Breast epithelium (tissue), 4 donors: ENCODE data around the gene B3GNT7. TPM values are rescaled to one million over a fixed set of nuclear protein-coding genes. Genes with fewer than 3 reads are reported as not detected.

Source experiments
- DNase-seq, 2 donors: peaks; one replicate each; pipeline ENCODE4 v3.0.0-alpha.2; 2019; ENCODE audit warnings: low spot score in 2 of 2
- H3K27ac ChIP-seq, 2 donors: fragments of 200-600 bp; sonication (generic) in 1 of 2; one replicate each; pipeline ENCODE4 v1.5.1; 2016 to 2019; ENCODE audit warnings: mild to moderate bottlenecking in 1 of 2
- H3K27me3 ChIP-seq, 2 donors: fragments of 200-600 bp; sonication (generic) in 1 of 2; one replicate each; pipeline versions ENCODE4 v1.5.1 to v1.6.0; 2017 to 2019; ENCODE audit warnings: control low read depth in 1 of 2, mild to moderate bottlenecking in 1 of 2
- H3K36me3 ChIP-seq: fragments of 200-600 bp; one replicate; pipeline ENCODE4 v1.5.1; 2019
- H3K4me1 ChIP-seq, 2 donors: fragments of 200-600 bp; sonication (generic); one replicate each; pipeline ENCODE4 v1.5.1; 2016 to 2019; ENCODE audit warnings: control low read depth in 1 of 2
- H3K4me3 ChIP-seq, 3 donors: fragments of 200-600 bp; sonication (generic); 1 replicate in 2 of 3; 2 replicates in 1 of 3; pipeline ENCODE4 v1.5.1; 2016 to 2019; ENCODE audit warnings: mild to moderate bottlenecking in 3 of 3, moderate library complexity in 2 of 3
- H3K9me3 ChIP-seq, 2 donors: fragments of 200-600 bp; sonication (generic) in 1 of 2; one replicate each; pipeline ENCODE4 v1.5.1; 2016 to 2019; ENCODE audit warnings: control low read depth in 1 of 2
- CTCF ChIP-seq, 3 donors: fragments of 450-650 bp; IDR thresholded peaks; one replicate each; pipeline ENCODE4 v1.5.1; 2016 to 2017; ENCODE audit warnings: antibody characterized with exemption in 3 of 3, mild to moderate bottlenecking in 3 of 3, moderate library complexity in 3 of 3
- POLR2A ChIP-seq: fragments of 450-650 bp; IDR thresholded peaks from one replicate; pipeline ENCODE4 v1.6.1; 2016; ENCODE audit warnings: antibody characterized with exemption, mild to moderate bottlenecking, moderate library complexity
- POLR2AphosphoS5 ChIP-seq, 3 donors: sonication (generic); formaldehyde crosslinking; IDR thresholded peaks; one replicate each; pipeline ENCODE4 v1.6.1; 2017; ENCODE audit warnings: antibody characterized with exemption in 3 of 3
- intact Hi-C: fragments of 100-400 bp; cut with DNase I; formaldehyde crosslinking; loops from one replicate; pipeline ENCODE4 v1.15.1; 2023; ENCODE audit warnings: low total_unique reads
- total RNA-seq, 3 donors: library from RNA; depleted of rRNA; stranded (reverse); fragments of >200 nt; gene quantifications; one replicate each; pipeline ENCODE4 v1.1.0, GENCODE V29; 2016

Gene B3GNT7
- total RNA-seq, 3 donors from 2014 or later = 1.3 to 5.3 (median 2.3) TPM

DNA sequence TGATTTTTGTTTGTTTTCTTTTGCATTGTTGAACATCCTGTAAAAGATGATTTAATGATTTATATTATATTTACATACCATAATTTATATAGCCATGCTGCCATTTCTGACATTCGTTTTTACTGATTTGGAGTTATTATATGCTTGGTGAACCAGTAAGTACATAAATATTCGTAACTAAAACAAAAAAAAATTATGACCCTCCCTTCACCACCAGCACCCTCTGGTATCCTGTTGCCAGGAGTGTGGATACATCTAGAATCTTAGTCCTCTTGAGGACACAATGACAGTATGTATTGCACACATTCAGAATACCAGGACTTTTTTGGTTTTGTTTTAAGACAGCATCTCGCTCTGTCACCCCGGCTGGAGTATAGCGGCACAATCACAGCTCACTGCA is 43.9 kb upstream of the B3GNT7 start:
- DNase-seq = peak in 1 of 2 donors; percentile 2
- Histone ChIP-seq H3K36me3 (no peaks in the 10 kb centered on the region), H3K4me3 (no peak overlapping the region), H3K4me1 (no peaks in the 10 kb centered on the region), H3K27me3 (no peaks in the 10 kb centered on the region), H3K27ac (no peak overlapping the region), H3K9me3 (no peaks in the 10 kb centered on the region)
- intact Hi-C loops = no loop called here
- TF ChIP-seq CTCF (IDR thresholded peaks at IDR 0.05) (no peak), POLR2A (no peak), POLR2AphosphoS5 (IDR thresholded peaks at IDR 0.05) (no peak)

DNA sequence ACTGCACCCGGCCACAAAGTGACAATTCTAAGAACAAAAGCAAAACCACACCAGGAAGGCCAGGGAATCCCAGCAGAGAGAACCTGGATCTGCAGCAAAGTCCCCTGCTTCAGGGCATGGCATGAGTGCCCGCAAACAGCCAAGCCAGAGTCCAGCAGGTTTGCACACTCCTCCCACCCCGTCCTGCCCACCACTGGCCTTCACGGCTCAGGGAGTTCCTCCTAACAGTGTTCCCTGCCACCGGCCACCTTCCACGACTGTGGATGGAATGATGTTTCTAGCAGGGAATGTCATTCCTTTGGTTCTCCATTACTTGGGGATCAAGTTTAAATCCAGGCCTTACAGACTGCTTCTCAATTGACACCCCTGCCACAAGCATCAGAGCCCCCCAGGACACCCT is 42.0 kb upstream of the B3GNT7 start:
- intact Hi-C loops = no loop called here
- TF ChIP-seq CTCF (IDR thresholded peaks at IDR 0.05) (no peak), POLR2A (no peak), POLR2AphosphoS5 (IDR thresholded peaks at IDR 0.05) (no peak)
- Histone ChIP-seq H3K4me1 (no peaks in the 10 kb centered on the region), H3K4me3 (no peak overlapping the region), H3K36me3 (no peaks in the 10 kb centered on the region), H3K27me3 (no peaks in the 10 kb centered on the region), H3K9me3 (no peaks in the 10 kb centered on the region), H3K27ac (no peak overlapping the region)
- peak in 1 of 2 donors; percentile 14 for DNase-seq

GRCh38 chr2:231355508-231356465 is 39.7 kb upstream of the B3GNT7 start:
- no peak for TF ChIP-seq CTCF (IDR thresholded peaks at IDR 0.05)
- no peak for TF ChIP-seq POLR2AphosphoS5 (IDR thresholded peaks at IDR 0.05)
- TF ChIP-seq POLR2A = no peak
- intact Hi-C loops = no loop called here
- Histone ChIP-seq H3K27me3 (no peaks in the 10 kb centered on the region), H3K27ac (peak overlapping the region in 1 of 2 donors; percentile 9), H3K36me3 (no peaks in the 10 kb centered on the region), H3K4me3 (no peak overlapping the region), H3K9me3 (no peaks in the 10 kb centered on the region), H3K4me1 (no peaks in the 10 kb centered on the region)
- peak in 1 of 2 donors; percentile 34 for DNase-seq

DNA sequence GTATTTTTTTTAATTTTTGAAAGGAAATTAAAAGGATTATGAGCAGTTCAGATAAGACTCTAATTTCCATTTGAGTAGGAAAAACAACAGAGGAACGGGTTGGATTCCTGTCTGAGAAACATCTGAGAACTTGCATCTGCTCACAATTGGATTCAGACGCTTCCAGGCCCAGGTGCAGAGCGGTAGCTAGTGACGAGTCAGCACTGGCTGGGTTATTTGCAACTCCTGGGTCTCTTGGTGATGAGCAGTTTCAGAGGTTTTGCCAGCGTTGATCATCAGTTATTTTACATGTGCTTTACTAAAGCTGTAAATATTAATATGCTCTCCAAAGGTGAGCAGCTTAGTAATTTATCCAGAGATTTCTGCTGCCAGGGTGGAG is 39.1 kb upstream of the B3GNT7 start:
- peak in 1 of 2 donors; percentile 3 for DNase-seq
- no peaks in the 10 kb centered on the region for H3K27me3 ChIP-seq
- H3K4me3 ChIP-seq = no peak overlapping the region
- no peaks in the 10 kb centered on the region for H3K36me3 ChIP-seq
- intact Hi-C loops = no loop called here
- H3K9me3 ChIP-seq = no peaks in the 10 kb centered on the region
- H3K4me1 ChIP-seq = no peaks in the 10 kb centered on the region
- no peak overlapping the region for H3K27ac ChIP-seq
- TF ChIP-seq POLR2A (no peak), POLR2AphosphoS5 (IDR thresholded peaks at IDR 0.05) (no peak), CTCF (IDR thresholded peaks at IDR 0.05) (no peak)

DNA sequence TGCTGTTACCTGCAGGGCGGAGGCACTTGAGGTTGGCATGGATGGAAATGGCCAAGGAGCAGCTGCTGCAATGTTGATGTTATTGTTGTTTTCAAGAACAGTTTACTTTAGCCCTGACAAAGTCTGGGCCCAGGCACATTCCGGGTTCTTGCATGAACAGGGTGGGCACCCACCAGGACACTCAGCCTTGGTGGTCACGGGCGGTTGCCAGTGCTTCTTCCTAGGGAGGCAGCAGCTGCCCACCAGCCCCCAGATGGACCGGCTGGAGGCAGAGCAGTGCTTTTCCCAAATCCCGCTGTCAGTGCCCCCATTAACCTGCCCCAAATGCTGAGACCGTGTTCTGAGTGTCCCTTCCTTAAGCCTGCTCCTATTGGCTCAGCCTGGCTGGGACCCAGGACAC is 38.5 kb upstream of the B3GNT7 start:
- TF ChIP-seq POLR2A (no peak), POLR2AphosphoS5 (IDR thresholded peaks at IDR 0.05) (no peak), CTCF (IDR thresholded peaks at IDR 0.05) (no peak)
- H3K4me3 ChIP-seq = no peak overlapping the region
- H3K27me3 ChIP-seq = no peaks in the 10 kb centered on the region
- intact Hi-C loops = no loop called here
- no peaks in the 10 kb centered on the region for H3K9me3 ChIP-seq
- no peak overlapping the region for H3K27ac ChIP-seq
- H3K36me3 ChIP-seq = no peaks in the 10 kb centered on the region
- no peaks in the 10 kb centered on the region for H3K4me1 ChIP-seq
- DNase-seq = peak in 1 of 2 donors; percentile 31
